GM06990 (cell line): Measurements from ENCODE around the gene ABCA6.

Experiments used
- DNase-seq: peaks from one replicate; pipeline ENCODE4 v3.0.0-alpha.2; 2011; ENCODE audit not compliant: insufficient read length; ENCODE audit errors: extremely low read depth
- H3K27me3 ChIP-seq: replicated peaks from 2 replicates; pipeline ENCODE4 v1.6.0; 2011; ENCODE audit warnings: low read length; ENCODE audit not compliant: control insufficient read depth, insufficient read depth
- H3K36me3 ChIP-seq: 2 replicates; pipeline ENCODE4 v1.5.1; 2011; ENCODE audit warnings: low read length; ENCODE audit not compliant: control insufficient read depth, insufficient read depth
- H3K4me3 ChIP-seq: replicated peaks from 2 replicates; pipeline ENCODE4 v1.5.1; 2011; ENCODE audit warnings: low read depth, mild to moderate bottlenecking, control low read depth, low read length
- CTCF ChIP-seq: IDR thresholded peaks from 2 replicates; pipeline ENCODE4 v1.5.1; 2011; ENCODE audit warnings: low read length, control low read depth, mild to moderate bottlenecking, inconsistent platforms; ENCODE audit not compliant: insufficient read depth, poor library complexity, severe bottlenecking

ABCA6 gene

GRCh38 chr17:69179227-69179952 is 37.7 kb upstream of the ABCA6 start:
- no peak overlapping the region for H3K4me3 ChIP-seq
- no peaks in the 10 kb centered on the region; the same call in 1 of the 2 replicates for H3K36me3 ChIP-seq
- H3K27me3 ChIP-seq, result no peaks in the 10 kb centered on the region
- no peak for TF ChIP-seq CTCF
- no peak for DNase-seq

- DNase-seq, result no peak
These were observed 34.7 kb upstream of the ABCA6 start for GRCh38 chr17:69176457-69176795.

GRCh38 chr17:69175625-69176456 is 34.1 kb upstream of the ABCA6 start:
- H3K27me3 ChIP-seq, result no peaks in the 10 kb centered on the region
- H3K36me3 ChIP-seq, result no peaks in the 10 kb centered on the region
- no peak overlapping the region for H3K4me3 ChIP-seq
- no peak for TF ChIP-seq CTCF
- no peak for DNase-seq

More at GRCh38 chr17:69176457-69176795, 34.7 kb upstream of the ABCA6 start:
- H3K36me3 ChIP-seq, result no peaks in the 10 kb centered on the region
- H3K27me3 ChIP-seq, result no peaks in the 10 kb centered on the region
- TF ChIP-seq CTCF, result no peak
- no peak overlapping the region for H3K4me3 ChIP-seq

GRCh38 chr17:69175262-69175624 is 33.5 kb upstream of the ABCA6 start:
- H3K36me3 ChIP-seq, result no peaks in the 10 kb centered on the region
- H3K27me3 ChIP-seq, result no peaks in the 10 kb centered on the region
- TF ChIP-seq CTCF, result no peak
- no peak for DNase-seq
- H3K4me3 ChIP-seq, result no peak overlapping the region

GRCh38 chr17:69173118-69173517 is 31.4 kb upstream of the ABCA6 start:
- H3K36me3 ChIP-seq, result no peaks in the 10 kb centered on the region
- no peak for TF ChIP-seq CTCF
- H3K27me3 ChIP-seq, result no peaks in the 10 kb centered on the region
- DNase-seq, result no peak
- H3K4me3 ChIP-seq, result no peak overlapping the region
